Measurements from ENCODE around the gene GALNT18. TPM values are rescaled to one million over a fixed set of nuclear protein-coding genes. Genes with fewer than 3 reads are reported as not detected.

GALNT18 gene
- total and polyA plus RNA-seq, 2 of the 4 experiments (the other 2 are of a cell fraction), result 9.5 to 11.3 TPM

DNA sequence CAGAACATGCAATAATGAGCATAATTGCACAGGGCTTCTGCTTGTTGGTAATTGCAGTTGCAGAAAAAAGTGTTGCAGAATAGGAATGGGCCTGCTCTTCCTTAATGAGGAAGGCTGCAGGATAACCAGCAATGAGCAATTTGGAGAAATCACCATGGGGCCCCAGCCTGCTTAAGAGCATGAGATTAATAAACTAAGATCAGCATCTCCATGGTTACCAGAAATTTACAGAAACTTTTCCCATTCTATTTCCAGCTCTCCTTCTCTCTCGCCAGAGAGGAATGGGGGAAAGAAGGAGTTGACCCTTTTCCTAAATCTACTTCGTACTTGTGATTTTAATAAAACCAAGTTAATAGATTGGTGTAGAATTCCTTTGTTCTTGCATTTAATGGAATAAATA is 187.8 kb downstream of the GALNT18 start:
- no TSS peak for BruUV-seq (replicated peaks)
- Histone ChIP-seq H3K4me2 (ENCODE audit: low read depth, low read length) (no peak overlapping the region), H3K4me3 (ENCODE audit: insufficient read depth, low read depth, low read length) (no peak overlapping the region), H4K8ac (ENCODE audit: low read depth in 2 of 2, low read length in 2 of 2) (no peak overlapping the region), H4K20me1 (ENCODE audit: insufficient read depth, low read length) (no peaks in the 10 kb centered on the region), H3K14ac (replicated peaks; ENCODE audit: low read depth, low read length) (no peak overlapping the region), H3K27ac (ENCODE audit: insufficient read depth, low read length) (no peak overlapping the region), H3K18ac (ENCODE audit: low read depth, low read length) (no peak overlapping the region), H3K9ac (ENCODE audit: low read depth, low read length) (no peak overlapping the region), H3K23ac (ENCODE audit: low read depth, low read length) (no peak overlapping the region), H2BK5ac (ENCODE audit: low read depth, low read length, poor library complexity, severe bottlenecking) (no peak overlapping the region), H2BK15ac (ENCODE audit: low read depth, low read length) (no peak overlapping the region), H3K36me3 (ENCODE audit: control insufficient read depth, insufficient read depth, low read length) (no peaks in the 10 kb centered on the region), H2AK9ac (replicated peaks; ENCODE audit: low read depth, low read length, poor library complexity) (no peak overlapping the region), H2BK120ac (ENCODE audit: low read depth, low read length) (no peak overlapping the region), H3K27me3 (ENCODE audit: control insufficient read depth, insufficient read depth, low read length) (peaks cover 14% of the 10 kb centered on the region), H4K91ac (ENCODE audit: insufficient read depth, low read depth, low read length) (no peak overlapping the region), H2AFZ (replicated peaks; ENCODE audit: low read length, poor library complexity) (no peak overlapping the region), H2AK5ac (ENCODE audit: low read depth, low read length) (no peak overlapping the region), H3K79me1 (ENCODE audit: low read depth in 1 of 2, low read length in 2 of 2) (no peaks in the 10 kb centered on the region), H3K56ac (ENCODE audit: extremely low read depth, insufficient read depth, low read length) (no peak overlapping the region), H3K9me3 (ENCODE audit: control insufficient read depth, insufficient read depth, low read length) (no peaks in the 10 kb centered on the region), H2BK20ac (ENCODE audit: low read depth, low read length) (no peak overlapping the region), H3K4ac (ENCODE audit: low read depth, low read length) (no peak overlapping the region), H3K9me1 (ENCODE audit: insufficient read depth, low read length) (no peaks in the 10 kb centered on the region), H4K5ac (ENCODE audit: low read depth, low read length) (no peak overlapping the region), H3K4me1 (ENCODE audit: control insufficient read depth, insufficient read depth, low read length) (no peaks in the 10 kb centered on the region)
- DNase-seq (no peak), ATAC-seq (ENCODE audit: low read depth) (no peak)
- ChIA-PET POLR2A (ENCODE audit: unreplicated experiment) (no interaction called here), CTCF (no interaction called here)
- TF ChIP-seq FOS (IDR thresholded peaks at IDR 0.05; ENCODE audit: low read depth, low read length) (no peak), BHLHE40 (IDR thresholded peaks at IDR 0.05; ENCODE audit: low read depth, low read length) (no peak), RFX5 (IDR thresholded peaks at IDR 0.05; ENCODE audit: low read depth, low read length) (no peak), RAD21 (IDR thresholded peaks at IDR 0.05; ENCODE audit: low read length) (no peak), CEBPB (IDR thresholded peaks at IDR 0.05; ENCODE audit: low read depth, low read length) (no peak), RCOR1 (IDR thresholded peaks at IDR 0.05; ENCODE audit: insufficient replicate concordance, low read length) (no peak), CTCF (conservative IDR thresholded peaks at IDR 0.05; ENCODE audit: low read depth, low read length) (no peak), ELK1 (IDR thresholded peaks at IDR 0.05; ENCODE audit: borderline replicate concordance, low read depth, low read length) (no peak), SMC3 (IDR thresholded peaks at IDR 0.05; ENCODE audit: low read depth, low read length) (no peak), MXI1 (IDR thresholded peaks at IDR 0.05; ENCODE audit: borderline replicate concordance, low read depth, low read length) (no peak), MAFK (IDR thresholded peaks at IDR 0.05; ENCODE audit: low read depth, low read length) (no peak), NFE2L2 (IDR thresholded peaks at IDR 0.05; ENCODE audit: low read depth, low read length) (no peak), MAZ (IDR thresholded peaks at IDR 0.05; ENCODE audit: borderline replicate concordance, low read depth, low read length) (no peak), POLR2A (IDR thresholded peaks at IDR 0.05; ENCODE audit: low read depth, low read length) (no peak), CHD1 (IDR thresholded peaks at IDR 0.05; ENCODE audit: low read depth, low read length) (no peak)
- TF ChIP-seq, protein P1, sequence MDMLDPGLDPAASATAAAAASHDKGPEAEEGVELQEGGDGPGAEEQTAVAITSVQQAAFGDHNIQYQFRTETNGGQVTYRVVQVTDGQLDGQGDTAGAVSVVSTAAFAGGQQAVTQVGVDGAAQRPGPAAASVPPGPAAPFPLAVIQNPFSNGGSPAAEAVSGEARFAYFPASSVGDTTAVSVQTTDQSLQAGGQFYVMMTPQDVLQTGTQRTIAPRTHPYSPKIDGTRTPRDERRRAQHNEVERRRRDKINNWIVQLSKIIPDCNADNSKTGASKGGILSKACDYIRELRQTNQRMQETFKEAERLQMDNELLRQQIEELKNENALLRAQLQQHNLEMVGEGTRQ (IDR thresholded peaks at IDR 0.05; ENCODE audit: low read depth, low read length), result no peak
- WGBS, 2 experiments (ENCODE audit: extremely low coverage in 2 of 2, insufficient read length in 1 of 2), result no CpG with 5 or more reads among the region's 2 CpGs
- intact Hi-C loops (cut with micrococcal nuclease) (no loop called here), dilution Hi-C loops (cut with HindIII; ENCODE audit: low sequenced_read_pairs, unreplicated experiment) (no loop called here), in situ Hi-C loops (cut with MboI; ENCODE audit: low sequenced_read_pairs) (no loop called here)

All from IMR-90 (cell line).